Stimulated activated CD8-positive, alpha-beta memory T cell treated with anti-CD3 and anti-CD28 coated beads, Interleukin-12 subunit alpha, Interleukin-12 subunit beta, amount 100 ng/mL, for 4 hours (primary cell): ENCODE measurements around the gene ELK4.
A peak's percentile ranks its signal among the peaks of the same experiment; 100 is the strongest.

Experiments
- DNase-seq: peaks from one replicate; pipeline ENCODE4 v3.0.0-alpha.2; 2020; ENCODE audit warnings: low read depth

ELK4 gene

GRCh38 chr1:205595435-205595834, 36.4 kb downstream of the ELK4 start:
- DNase-seq, result no peak

- DNase-seq, result no peak
Measured at GRCh38 chr1:205594846-205595245, 37.0 kb downstream of the ELK4 start.

GRCh38 chr1:205593967-205594366, 37.8 kb downstream of the ELK4 start:
- DNase-seq, result no peak

GRCh38 chr1:205593532-205593931, 38.3 kb downstream of the ELK4 start:
- DNase-seq, result no peak

- DNase-seq, result no peak
Measured at GRCh38 chr1:205592443-205593003, 39.3 kb downstream of the ELK4 start.

- DNase-seq, result peak; percentile 76
Measured at GRCh38 chr1:205591522-205592351, 40.1 kb downstream of the ELK4 start.

GRCh38 chr1:205590777-205591513, 40.9 kb downstream of the ELK4 start:
- no peak for DNase-seq

- no peak for DNase-seq
Measured at GRCh38 chr1:205590457-205590768, 41.4 kb downstream of the ELK4 start.

- DNase-seq, result no peak
Measured at GRCh38 chr1:205589618-205590456, 42.0 kb downstream of the ELK4 start.

- DNase-seq, result no peak
Measured at GRCh38 chr1:205589046-205589445, 42.8 kb downstream of the ELK4 start.

GRCh38 chr1:205588636-205589035, 43.2 kb downstream of the ELK4 start:
- DNase-seq, result no peak

GRCh38 chr1:205587581-205587980, 44.2 kb downstream of the ELK4 start:
- DNase-seq, result no peak

- no peak for DNase-seq
Measured at GRCh38 chr1:205585835-205586785, 45.7 kb downstream of the ELK4 start.

- no peak for DNase-seq
Measured at GRCh38 chr1:205585169-205585834, 46.5 kb downstream of the ELK4 start.

GRCh38 chr1:205584732-205585131, 47.1 kb downstream of the ELK4 start:
- no peak for DNase-seq

- DNase-seq, result no peak
Measured at GRCh38 chr1:205583461-205584130, 48.2 kb downstream of the ELK4 start.

- no peak for DNase-seq
Measured at GRCh38 chr1:205582471-205583291, 49.1 kb downstream of the ELK4 start.

- DNase-seq, result no peak
Measured at GRCh38 chr1:205582046-205582445, 49.8 kb downstream of the ELK4 start.

GRCh38 chr1:205581321-205581980, 50.4 kb downstream of the ELK4 start:
- DNase-seq, result no peak
